Inflammatory macrophage (primary cell): ENCODE results near the gene LILRB4.
"Not testable (repeated sequence)": the region's sequence is repeated elsewhere in the genome, so short reads cannot be mapped to it uniquely, and the experiment has no call there.

ENCODE experiments used
- DNase-seq, 2 donors: peaks; one replicate each; pipeline ENCODE4 v3.0.0-alpha.2; 2020 to 2022

LILRB4 gene

GRCh38 chr19:54650108-54650655 is 12.6 kb upstream of the LILRB4 start:
- peak; percentile 65 to 84 for DNase-seq

GRCh38 chr19:54653181-54653809 is 9.5 kb upstream of the LILRB4 start:
- DNase-seq = peak in 1 of 2 donors; percentile 74

GRCh38 chr19:54654447-54655321 is 8.1 kb upstream of the LILRB4 start:
- DNase-seq = peak; percentile 80 to 92

- DNase-seq = peak; percentile 54 to 58
Measured at GRCh38 chr19:54659300-54659699, 3.5 kb upstream of the LILRB4 start.

GRCh38 chr19:54660306-54660705 is 2.5 kb upstream of the LILRB4 start:
- DNase-seq = peak; percentile 72 to 80

- peak; percentile 82 to 88 for DNase-seq
Measured at GRCh38 chr19:54660964-54661363, 1.8 kb upstream of the LILRB4 start.

- peak in 1 of 2 donors; percentile 40 for DNase-seq
Measured at GRCh38 chr19:54661846-54662481, 821 bp upstream of the LILRB4 start.

GRCh38 chr19:54665530-54665929 is 2.7 kb downstream of the LILRB4 start:
- no peak for DNase-seq

- no peak for DNase-seq
Measured at GRCh38 chr19:54667217-54667616, 4.4 kb downstream of the LILRB4 start.

GRCh38 chr19:54668353-54668752 is 5.6 kb downstream of the LILRB4 start:
- no peak for DNase-seq

- peak; percentile 72 to 81 for DNase-seq
Measured at GRCh38 chr19:54670576-54671357, 8.0 kb downstream of the LILRB4 start.

GRCh38 chr19:54673222-54673621 is 10.4 kb downstream of the LILRB4 start:
- peak; percentile 73 to 80 for DNase-seq

- DNase-seq = peak; percentile 65 to 73
Measured at GRCh38 chr19:54674021-54674617, 11.3 kb downstream of the LILRB4 start.

GRCh38 chr19:54676210-54676834 is 13.5 kb downstream of the LILRB4 start:
- peak; percentile 66 to 72 for DNase-seq

- DNase-seq = no peak
Measured at GRCh38 chr19:54677217-54677616, 14.4 kb downstream of the LILRB4 start.

- not testable (repeated sequence) for DNase-seq
Measured at GRCh38 chr19:54681596-54681995, 18.8 kb downstream of the LILRB4 start.

GRCh38 chr19:54682306-54682856 is 19.6 kb downstream of the LILRB4 start:
- peak; percentile 37 to 71 for DNase-seq

GRCh38 chr19:54684527-54684926 is 21.7 kb downstream of the LILRB4 start:
- DNase-seq = peak; percentile 64 to 77

- peak; percentile 31 to 49 for DNase-seq
Measured at GRCh38 chr19:54691582-54692297, 29.0 kb downstream of the LILRB4 start.

- no peak for DNase-seq
Measured at GRCh38 chr19:54692298-54692615, 29.5 kb downstream of the LILRB4 start.
